NCI-H1092 (cell line): Measurements from ENCODE around the gene OPRPN.

Source experiments
- DNase-seq: peaks from one replicate; lab custom pipeline; 2025; lab: John Stamatoyannopoulos, UW

Gene OPRPN, protein sequence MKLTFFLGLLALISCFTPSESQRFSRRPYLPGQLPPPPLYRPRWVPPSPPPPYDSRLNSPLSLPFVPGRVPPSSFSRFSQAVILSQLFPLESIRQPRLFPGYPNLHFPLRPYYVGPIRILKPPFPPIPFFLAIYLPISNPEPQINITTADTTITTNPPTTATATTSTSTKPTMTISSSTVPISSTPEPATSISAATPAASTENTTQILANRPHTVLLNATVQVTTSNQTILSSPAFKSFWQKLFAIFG

GRCh38 chr4:70397580-70397979, at the start of gene OPRPN:
OPRPN (plus strand) TSS chr4:70397940; CDS start chr4:70399286, 1,346 bp downstream.
- DNase-seq: no peak

- DNase-seq: no peak
These were observed 41.6 kb upstream of the OPRPN start for GRCh38 chr4:70356185-70356584.

GRCh38 chr4:70359115-70359661, 38.6 kb upstream of the OPRPN start:
- no peak for DNase-seq

DNA sequence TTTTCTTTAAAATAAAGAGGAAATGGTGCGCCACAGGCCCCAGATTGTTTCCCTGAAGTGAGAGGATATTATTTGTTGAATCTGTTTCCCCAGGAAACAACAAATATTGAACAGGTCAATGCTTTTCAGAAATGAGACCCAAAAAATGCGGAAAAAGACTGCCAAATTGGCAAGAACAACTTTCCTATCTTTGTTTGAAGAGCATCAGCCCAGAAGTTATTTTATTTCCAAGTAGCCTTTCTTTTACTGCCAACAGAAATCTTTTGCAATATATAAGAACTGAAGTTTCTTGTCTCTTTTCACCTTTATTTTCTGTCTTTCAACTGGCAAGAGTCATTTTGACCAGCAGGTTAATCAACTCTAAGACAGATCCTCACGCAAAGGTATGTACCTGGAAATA, 37.3 kb upstream of the OPRPN start, which contains the start of gene SMR3A:
Gene SMR3A, plus strand, starts transcription at position 301 of the 400 bp plus-strand sequence. CDS start 1,356 bp downstream, outside the sequence.
- DNase-seq: no peak

DNA sequence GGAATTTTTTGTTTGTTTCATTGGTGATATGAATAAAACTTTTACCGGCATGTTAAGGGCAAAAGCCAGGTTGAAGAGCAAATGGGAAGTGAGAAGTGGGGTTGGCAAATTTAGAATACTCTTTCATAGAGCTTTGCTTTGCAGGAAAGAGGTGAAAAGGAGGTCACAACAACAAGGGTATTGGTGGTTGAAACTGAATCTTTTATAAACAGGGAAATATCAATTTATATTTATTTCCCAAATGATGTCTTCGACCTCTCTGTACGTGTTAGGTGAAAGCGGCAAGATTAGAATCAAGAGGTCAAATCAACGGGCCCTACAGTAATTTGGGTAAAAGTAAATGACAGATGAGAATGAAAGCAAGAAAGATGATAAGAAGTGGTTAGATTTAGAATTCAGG, 33.7 kb upstream of the OPRPN start:
- DNase-seq: no peak

- DNase-seq: no peak
These were observed 32.3 kb upstream of the OPRPN start for GRCh38 chr4:70365479-70365878.

DNA sequence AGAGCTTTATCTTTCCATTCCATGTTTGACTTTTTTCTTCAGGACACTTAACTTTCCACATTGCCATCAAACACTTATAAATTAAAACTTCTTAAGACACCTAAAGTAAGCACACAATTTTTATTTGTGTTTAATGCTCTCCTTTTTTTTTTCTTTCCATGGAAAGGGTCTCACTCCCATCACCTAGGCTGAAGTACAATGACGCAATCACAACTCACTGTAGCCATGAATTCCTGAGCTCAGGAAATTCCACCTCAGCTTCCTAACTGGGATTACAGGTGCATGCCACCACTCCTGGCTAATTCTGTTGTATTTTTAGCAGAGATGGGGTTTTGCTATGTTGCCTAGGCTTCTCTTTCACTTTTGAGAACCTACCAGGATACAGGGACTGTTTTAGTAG, 29.9 kb upstream of the OPRPN start:
- DNase-seq: no peak

DNA sequence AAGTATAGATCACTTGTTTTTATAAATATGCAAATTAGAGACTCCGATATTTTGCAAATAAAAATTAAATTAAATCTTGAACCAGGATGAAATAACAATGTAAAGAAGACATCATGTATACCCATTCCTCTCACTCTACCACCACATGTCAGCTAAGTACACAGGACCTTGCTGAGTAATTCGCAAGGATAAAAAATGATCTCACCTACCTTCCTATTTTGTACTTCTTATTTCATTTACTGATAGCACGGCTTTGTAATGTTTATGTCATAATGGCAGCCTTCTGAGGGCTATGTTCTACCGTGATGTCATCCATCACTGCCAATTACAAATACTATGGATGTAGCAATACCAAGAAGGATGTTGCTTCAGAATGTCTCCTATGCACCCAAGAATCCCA, 25.8 kb upstream of the OPRPN start:
- no peak for DNase-seq

- DNase-seq: no peak
These were observed 25.0 kb upstream of the OPRPN start for GRCh38 chr4:70372760-70373159.

- no peak for DNase-seq
These were observed 17.2 kb upstream of the OPRPN start for GRCh38 chr4:70380578-70380977.

DNA sequence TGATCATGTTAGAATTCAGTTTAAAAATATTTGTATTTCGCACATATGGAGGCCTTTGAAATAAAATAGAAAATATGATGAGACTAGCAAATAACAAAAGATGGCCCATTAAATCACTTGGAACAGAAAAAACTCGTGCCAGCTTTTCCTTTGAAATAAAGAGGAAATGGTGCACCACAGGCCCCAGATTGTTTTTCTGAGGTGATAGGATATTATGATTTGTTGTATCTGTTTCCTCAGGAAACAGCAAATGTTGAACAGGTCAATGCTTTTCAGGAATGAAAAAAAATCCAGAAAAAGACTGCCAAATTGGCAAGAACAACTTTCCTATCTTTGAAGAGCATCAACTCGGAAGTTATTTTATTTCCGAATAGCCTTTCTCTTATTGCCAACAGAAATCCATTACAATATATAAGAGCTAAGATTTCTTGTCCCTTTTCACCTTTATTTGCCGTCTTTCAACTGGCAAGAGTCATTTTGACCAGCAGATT, 15.0 kb upstream of the OPRPN start, which contains the start of gene SMR3B:
Gene SMR3B, plus strand, starts transcription at position 441 of the 491 bp plus-strand sequence. CDS start 1,380 bp downstream, outside the sequence.
- DNase-seq: no peak

DNA sequence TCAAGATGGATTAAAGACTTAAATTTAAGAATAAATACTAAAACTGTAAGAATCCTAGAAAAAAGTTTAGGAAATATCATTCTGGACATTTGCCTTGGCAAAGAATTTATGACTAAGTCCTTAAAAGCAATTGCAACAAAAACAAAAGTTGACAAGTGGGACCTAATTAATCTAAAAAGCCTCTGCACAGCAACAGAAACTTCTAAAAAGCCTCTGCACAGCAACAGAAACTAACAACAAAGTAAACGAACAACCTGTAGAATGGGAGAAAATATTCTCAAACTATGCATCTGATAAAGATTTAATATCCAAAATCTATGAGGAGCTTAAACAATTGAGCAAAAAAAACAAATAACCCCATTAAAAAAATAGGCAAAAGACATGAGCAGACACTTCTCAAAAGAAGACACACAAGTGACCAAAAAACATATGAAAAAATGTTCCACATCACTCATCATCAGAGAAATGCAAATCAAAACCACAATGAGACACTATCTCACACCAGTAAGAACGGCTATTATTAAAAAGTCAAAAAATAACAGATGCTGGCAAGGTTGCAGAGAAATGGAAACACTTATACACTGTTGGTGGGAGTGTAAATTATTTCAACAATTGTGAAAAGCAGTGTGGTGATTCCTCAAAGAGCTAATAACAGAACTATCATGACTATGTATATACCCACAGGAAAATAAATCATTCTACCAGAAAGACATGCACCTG, 5.5 kb upstream of the OPRPN start:
- no peak for DNase-seq

GRCh38 chr4:70399319-70399718, 1.6 kb downstream of the OPRPN start:
- no peak for DNase-seq

DNA sequence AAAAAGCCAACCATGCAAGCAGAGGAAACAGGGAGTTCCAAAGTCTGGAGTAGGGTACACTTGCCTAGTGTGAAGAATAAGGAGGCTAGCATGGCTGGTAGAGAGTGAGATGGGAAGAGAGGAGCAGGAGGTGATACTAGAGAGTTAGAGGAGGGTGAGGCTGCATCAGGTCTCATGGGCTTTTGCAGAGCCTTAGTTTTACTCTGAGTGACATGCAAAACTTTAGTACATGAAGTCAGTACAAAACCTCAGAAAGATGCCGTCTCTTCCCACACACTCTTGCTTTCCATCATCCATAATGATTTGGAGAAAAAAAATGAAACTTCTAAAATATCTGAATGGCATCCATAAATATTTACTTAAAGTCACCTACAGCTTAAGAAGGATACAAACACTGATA, 5.0 kb downstream of the OPRPN start:
- no peak for DNase-seq

DNA sequence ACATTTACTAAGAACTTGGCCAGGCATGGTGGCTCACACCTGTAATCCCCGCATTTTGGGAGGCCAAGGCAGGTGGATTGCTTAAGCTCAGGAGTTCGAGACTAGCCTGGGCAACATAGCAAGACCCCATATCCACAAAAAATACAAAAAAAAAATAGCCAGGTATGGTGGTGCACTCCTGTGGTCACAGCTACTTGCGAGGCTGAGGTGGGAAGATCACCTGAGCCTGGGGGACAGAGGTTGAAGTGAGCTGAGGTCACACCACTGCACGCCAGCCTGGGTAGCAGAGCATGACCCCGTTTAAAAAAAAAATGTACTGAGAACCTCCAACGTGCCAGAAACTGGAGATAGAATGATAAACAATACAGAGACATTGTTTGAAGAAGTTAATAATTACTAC, 8.0 kb downstream of the OPRPN start:
- DNase-seq: no peak

GRCh38 chr4:70425306-70425705, 27.6 kb downstream of the OPRPN start:
- DNase-seq: no peak

DNA sequence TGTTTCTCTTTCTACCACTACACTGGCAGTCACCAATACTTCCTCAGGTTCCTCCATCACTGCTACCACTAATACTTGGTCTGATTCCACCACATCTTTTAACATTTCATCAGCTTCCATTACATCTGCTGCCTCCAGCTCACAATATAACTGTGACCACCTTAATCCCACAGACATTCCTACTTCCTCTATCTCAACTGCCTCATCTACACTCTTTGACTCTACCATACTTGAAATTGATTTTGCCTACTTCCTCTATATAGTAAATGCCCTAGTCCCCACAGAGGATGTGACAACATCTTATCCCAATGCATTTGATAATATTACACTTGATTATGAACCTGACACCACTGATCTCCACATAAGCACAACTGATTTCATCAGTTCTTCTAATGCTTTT, 29.0 kb downstream of the OPRPN start:
- DNase-seq: no peak

DNA sequence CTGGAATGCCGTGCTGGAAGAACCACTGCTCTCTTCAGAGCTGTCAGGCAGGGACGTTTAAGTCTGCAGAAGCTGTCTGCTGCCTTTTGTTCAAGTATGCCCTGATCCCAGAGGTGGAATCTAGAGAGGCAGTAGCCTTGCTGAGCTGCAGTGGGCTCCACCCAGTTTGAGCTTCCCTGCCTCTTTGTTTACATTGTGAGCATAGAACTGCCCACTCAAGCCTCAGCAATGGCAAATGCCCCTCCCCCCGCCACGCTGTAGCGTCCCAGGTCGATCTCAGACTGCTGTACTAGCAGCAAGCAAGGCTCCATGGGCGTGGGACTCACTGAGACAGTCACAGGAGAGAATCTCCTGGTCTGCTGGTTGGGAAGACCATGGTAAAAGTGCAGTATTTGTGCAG, 39.5 kb downstream of the OPRPN start:
- DNase-seq: no peak

DNA sequence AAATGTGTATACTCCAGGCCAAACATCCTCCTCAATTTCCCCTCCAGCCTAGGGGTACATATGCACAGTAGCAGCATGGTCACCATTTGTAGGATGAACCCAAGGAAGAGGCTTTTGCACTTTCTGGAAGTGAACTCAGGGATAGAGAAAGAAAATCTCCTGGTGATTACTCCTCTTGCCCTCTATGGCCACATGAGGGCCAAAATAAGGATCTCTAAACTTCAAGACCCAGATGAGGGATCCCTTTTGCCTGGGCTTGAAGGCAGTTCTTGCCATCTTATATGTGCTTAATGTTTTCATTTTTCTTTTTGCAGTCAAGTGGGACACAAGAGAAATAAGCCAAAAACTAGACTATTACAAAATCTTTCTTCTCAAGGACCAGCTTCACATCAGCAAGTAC, 44.7 kb downstream of the OPRPN start:
- DNase-seq: no peak

DNA sequence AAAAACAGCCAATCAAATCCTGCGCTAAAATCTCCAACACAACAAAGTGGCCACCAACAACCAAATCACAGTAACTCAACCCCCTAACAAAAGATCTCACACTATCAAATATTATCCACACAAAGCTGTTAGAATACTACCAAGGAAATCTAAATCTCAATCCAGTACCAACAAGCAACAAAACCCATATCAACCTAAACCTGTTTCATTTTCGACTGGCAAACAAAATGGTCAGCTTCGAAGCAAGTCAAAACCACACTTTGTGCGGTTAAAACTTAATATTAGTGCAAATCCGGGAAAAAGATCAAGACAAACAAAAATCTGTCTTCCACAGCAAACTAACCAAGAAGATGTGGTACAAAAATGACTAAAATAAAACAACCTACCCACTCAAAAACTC, 45.6 kb downstream of the OPRPN start:
- no peak for DNase-seq

DNA sequence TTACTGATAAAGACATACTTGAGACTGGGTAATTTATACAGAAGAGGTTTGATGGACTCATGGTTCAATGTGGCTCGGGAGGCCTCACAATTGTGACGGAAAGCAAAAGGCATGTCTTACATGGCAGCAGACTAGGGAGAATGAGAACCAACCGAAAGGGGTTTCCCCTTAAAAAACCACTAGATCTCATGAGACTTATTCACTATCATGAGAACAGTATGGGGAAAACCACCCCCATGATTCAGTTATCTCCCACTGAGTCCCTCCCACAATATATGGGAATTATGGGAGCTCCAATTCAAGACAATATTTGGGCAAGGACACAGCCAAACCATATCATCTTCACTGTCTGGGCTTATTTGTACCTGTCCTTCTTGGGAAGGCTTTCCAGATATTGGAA, 51.5 kb downstream of the OPRPN start:
- DNase-seq: no peak

- DNase-seq: no peak
These were observed 55.2 kb downstream of the OPRPN start for GRCh38 chr4:70452946-70453345.
